GM12874 (cell line): ENCODE data around the gene UFSP1.

Experiments
- TF ChIP-seq, protein P1 (sequence below): IDR thresholded peaks from 2 replicates; pipeline ENCODE4 v1.5.1; 2011; ENCODE audit warnings: low read depth, mild to moderate bottlenecking, control low read depth, low read length, moderate library complexity; ENCODE audit not compliant: insufficient read depth

UFSP1 gene

DNA sequence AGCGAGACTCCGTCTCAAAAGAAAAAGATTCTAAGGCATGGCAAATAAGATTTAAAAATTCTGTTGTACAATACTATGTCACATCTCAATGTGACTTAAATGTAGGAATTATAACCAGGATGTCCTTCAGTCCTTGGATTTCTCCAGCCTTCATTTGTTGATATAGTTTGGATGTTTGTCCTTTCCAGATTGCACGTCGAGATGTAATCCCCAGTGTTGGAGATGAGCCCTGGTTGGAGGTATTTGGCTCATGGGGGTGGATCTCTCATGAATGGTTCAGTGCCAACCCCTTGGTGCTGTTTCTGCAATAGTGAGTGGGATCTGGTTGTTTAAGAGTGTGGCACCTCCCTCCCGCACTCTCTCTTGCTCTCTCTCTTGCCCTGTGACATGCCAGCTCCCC, 19.0 kb upstream of the UFSP1 start:
- TF ChIP-seq, protein P1, sequence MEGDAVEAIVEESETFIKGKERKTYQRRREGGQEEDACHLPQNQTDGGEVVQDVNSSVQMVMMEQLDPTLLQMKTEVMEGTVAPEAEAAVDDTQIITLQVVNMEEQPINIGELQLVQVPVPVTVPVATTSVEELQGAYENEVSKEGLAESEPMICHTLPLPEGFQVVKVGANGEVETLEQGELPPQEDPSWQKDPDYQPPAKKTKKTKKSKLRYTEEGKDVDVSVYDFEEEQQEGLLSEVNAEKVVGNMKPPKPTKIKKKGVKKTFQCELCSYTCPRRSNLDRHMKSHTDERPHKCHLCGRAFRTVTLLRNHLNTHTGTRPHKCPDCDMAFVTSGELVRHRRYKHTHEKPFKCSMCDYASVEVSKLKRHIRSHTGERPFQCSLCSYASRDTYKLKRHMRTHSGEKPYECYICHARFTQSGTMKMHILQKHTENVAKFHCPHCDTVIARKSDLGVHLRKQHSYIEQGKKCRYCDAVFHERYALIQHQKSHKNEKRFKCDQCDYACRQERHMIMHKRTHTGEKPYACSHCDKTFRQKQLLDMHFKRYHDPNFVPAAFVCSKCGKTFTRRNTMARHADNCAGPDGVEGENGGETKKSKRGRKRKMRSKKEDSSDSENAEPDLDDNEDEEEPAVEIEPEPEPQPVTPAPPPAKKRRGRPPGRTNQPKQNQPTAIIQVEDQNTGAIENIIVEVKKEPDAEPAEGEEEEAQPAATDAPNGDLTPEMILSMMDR: no peak

DNA sequence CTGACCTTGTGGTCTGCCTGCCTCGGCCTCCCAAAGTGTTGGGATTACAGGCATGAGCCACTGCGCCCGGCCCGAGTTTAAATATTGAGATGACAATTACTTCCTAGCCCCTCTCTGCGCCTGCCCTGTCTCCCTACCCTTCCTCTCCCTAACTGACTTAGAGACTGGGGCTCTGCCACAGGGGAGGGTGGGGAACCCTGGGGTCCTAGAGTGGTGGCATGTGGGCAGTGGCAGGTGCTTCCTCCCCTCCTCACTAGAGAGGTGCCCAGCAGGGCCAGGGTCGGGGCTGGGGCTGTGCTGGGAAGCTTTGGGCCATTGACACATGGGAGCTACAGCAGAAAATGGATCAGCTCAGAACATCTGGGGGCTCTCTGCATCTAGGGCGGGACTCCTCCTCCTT, 13.1 kb upstream of the UFSP1 start:
- TF ChIP-seq, protein P1: no peak

DNA sequence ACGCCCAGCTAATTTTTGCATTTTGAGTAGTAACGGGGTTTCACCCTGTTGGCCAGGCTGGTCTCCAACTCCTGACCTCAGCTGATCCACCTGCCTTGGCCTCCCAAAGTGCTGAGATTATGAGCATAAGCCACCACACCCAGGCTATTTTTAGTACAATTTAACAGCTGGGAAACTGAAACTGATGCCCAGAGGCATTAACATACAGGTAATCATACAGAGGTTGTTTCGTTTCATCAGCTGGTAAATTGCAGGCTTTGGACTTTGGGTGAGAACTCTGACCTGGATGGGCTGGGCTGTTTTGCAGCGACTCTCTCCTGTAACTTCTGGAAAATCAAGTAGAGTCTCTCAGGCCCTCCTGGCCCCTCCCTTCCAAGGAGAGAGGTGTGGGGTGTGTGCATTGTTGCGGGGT, 12.4 kb upstream of the UFSP1 start:
- TF ChIP-seq, protein P1: no peak

DNA sequence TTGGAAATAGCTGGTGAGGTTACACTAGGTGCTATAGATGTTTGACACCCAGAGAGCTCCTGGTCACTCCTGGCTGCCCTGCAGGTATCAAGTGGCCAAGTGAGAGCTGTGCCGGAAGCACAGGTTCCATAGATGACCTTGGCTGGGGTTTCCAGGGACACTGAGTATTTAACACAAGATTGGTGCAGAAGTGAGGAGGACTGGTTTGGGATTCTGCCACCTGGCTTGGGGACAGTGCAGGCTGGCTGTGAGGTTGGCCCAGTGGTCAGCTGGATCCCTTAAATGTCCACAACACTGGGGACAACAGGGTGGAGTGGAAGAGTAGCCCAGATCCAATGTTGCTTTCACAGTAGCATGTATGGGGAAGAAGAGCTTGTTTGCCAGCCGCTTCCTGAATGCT, 11.5 kb upstream of the UFSP1 start:
- TF ChIP-seq, protein P1: no peak

DNA sequence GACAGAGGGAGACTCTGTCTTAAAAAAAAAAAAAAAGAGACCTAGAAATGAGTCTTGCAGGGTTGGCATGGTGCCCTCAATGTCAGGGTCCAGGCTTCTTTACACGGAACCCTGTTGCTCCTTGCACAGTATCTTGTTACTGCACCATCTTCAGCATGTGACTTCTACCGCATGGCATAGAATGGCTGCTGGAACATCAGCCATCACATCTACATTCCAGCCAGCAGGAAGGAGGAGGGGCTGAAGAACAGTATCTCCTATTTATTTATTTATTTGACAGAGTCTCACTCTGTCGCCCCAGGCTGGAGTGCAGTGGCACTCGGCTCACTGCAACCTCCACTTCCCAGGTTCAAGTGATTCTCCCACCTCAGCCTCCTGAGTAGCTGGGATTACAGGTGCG, 9.9 kb upstream of the UFSP1 start:
- TF ChIP-seq, protein P1: no peak

DNA sequence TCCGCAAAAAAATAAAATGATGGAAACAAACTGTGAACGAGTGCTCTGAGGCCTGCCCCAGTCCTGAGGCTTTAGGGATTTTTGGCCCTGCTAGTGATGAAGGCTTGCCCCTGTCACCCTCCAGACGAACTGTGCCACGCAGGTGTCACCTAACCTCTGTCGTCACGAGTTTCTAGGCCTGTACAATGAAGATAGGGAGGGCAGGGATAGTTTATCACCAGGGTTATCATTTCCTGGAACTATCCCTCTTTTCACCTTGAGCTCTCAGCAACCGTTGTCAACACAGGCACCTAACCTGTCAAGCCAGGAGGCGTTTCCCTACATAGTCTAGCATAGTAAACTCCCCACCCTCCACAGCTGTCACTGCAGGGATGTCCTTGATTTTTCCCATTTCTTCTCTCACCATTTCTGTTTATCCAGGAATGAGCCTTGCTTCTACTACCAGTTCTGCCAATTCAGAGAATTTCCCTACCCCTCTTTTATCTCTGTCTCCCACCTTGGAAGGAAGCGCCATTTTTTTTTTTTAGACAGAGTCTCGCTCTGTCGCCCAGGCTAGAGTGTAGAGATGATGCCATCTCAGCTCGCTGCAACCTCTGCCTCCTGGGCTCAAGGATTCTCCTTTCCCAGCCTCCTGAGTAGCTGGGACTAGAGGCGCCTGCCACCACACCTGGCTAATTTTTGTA, 8.4 kb upstream of the UFSP1 start:
- TF ChIP-seq, protein P1: no peak

DNA sequence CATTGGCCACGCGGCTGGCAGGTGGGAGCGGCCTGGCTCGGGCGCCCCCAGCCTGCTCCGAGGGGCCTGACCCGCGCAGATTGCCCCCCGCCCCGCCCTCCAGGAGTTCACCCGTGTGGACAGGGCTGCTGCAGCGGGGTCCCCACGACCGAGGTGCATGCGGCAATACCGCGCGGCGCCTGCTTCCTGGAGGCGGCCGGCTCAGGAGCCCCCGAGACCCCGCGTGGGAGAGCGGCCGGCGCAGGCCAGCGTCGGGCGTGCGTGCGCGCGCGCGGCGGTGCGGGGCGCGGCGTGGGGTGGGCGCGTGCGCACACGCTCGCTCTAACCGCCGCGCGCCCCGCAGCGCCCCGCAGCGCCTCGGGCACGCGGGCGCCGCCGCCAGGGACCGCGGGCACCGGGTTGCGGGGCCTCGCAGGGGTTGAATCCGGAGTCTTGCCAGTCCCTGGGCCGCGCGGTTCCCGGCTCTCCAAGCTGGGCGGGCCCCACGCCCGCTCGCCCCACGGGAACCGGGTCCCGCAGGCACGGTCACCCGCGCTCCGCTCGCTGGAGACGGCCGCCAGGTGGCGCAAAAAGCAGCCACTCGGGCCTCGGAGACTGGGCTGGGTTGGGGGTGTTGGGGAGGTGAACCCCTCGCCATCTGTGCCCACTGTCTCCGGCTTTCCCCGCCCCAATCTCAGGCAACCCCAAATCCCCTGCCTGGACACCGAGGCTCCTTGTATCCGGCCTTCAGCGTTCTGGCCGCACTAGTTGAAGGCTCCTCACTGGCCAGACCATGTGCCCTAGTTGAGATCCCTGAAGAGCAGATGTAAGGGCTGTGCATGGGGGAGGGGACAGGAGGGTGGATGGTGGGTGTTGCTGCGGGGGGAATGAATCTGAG, 7.5 kb upstream of the UFSP1 start:
- TF ChIP-seq, protein P1: peak; percentile 92
